ENCODE results near the gene TTL.
"Not testable (repeated sequence)": the region's sequence is repeated elsewhere in the genome, so short reads cannot be mapped to it uniquely, and the experiment has no call there.

- TF ChIP-seq, protein P1, sequence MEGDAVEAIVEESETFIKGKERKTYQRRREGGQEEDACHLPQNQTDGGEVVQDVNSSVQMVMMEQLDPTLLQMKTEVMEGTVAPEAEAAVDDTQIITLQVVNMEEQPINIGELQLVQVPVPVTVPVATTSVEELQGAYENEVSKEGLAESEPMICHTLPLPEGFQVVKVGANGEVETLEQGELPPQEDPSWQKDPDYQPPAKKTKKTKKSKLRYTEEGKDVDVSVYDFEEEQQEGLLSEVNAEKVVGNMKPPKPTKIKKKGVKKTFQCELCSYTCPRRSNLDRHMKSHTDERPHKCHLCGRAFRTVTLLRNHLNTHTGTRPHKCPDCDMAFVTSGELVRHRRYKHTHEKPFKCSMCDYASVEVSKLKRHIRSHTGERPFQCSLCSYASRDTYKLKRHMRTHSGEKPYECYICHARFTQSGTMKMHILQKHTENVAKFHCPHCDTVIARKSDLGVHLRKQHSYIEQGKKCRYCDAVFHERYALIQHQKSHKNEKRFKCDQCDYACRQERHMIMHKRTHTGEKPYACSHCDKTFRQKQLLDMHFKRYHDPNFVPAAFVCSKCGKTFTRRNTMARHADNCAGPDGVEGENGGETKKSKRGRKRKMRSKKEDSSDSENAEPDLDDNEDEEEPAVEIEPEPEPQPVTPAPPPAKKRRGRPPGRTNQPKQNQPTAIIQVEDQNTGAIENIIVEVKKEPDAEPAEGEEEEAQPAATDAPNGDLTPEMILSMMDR (IDR thresholded peaks at IDR 0.05; ENCODE audit: borderline replicate concordance, extremely low read depth, low read length, poor library complexity, severe bottlenecking), result not testable (repeated sequence)
- TF ChIP-seq EZH2 (IDR thresholded peaks at IDR 0.05; ENCODE audit: borderline replicate concordance, low read depth, low read length, severe bottlenecking), result not testable (repeated sequence)
Measured at GRCh38 chr2:112434890-112435715, 46.9 kb upstream of the TTL start.
